Panc1 (cell line): ENCODE measurements around the gene BLM. TPM values are rescaled to one million over a fixed set of nuclear protein-coding genes. Genes with fewer than 3 reads are reported as not detected.

Source experiments
- ATAC-seq: fragments of 200-7000 bp; cut with Tn5 transposase; 2 replicates; pipeline ENCODE4 v1.9.1; 2020; ENCODE audit warnings: mild to moderate bottlenecking, moderate library complexity
- BruUV-seq: library from RNA; stranded (reverse); fragments of 400-500 nt; replicated peaks from 2 replicates; lab custom pipeline; 2021; lab: Mats Ljungman, UMichigan
- CTCF ChIA-PET: fragments of 300-600 bp; sonication (Branson Sonifier 250); formaldehyde crosslinking; loops from one replicate; lab custom pipeline; 2022; ENCODE audit warnings: antibody characterized with exemption; lab: Charles Lee
- POLR2A ChIA-PET: fragments of 300-600 bp; sonication (Branson Sonifier 250); formaldehyde crosslinking; loops from one replicate; lab custom pipeline; 2022; ENCODE audit warnings: antibody characterized with exemption; lab: Charles Lee
- DNase-seq: peaks from one replicate; pipeline ENCODE4 v3.0.0-alpha.2; 2010; ENCODE audit warnings: low read depth, low spot score
- H3K27ac ChIP-seq: 2 replicates; pipeline ENCODE4 v1.5.1; 2011; ENCODE audit warnings: mild to moderate bottlenecking, low read length, inconsistent platforms
- H3K27me3 ChIP-seq: fragments of 200-500 bp; sonication (Bioruptor generic); 2 replicates; pipeline ENCODE4 v1.6.0; 2014; ENCODE audit warnings: low read length, inconsistent platforms; ENCODE audit not compliant: control insufficient read depth, insufficient read depth
- H3K36me3 ChIP-seq: fragments of 200-500 bp; sonication (Bioruptor generic); 2 replicates; pipeline ENCODE4 v1.5.1; 2014; ENCODE audit warnings: inconsistent platforms, mild to moderate bottlenecking, low read length, moderate library complexity; ENCODE audit not compliant: control insufficient read depth, insufficient read depth
- H3K4me1 ChIP-seq: 2 replicates; pipeline ENCODE4 v1.5.1; 2011; ENCODE audit warnings: inconsistent platforms, mild to moderate bottlenecking, low read length, moderate library complexity; ENCODE audit not compliant: control insufficient read depth, insufficient read depth
- H3K4me3 ChIP-seq, 2 experiments: 2 replicates each; pipeline ENCODE4 v1.5.1; 2011 to 2012; ENCODE audit warnings: low read depth in 2 of 2, low read length in 2 of 2, mild to moderate bottlenecking in 2 of 2, inconsistent platforms in 1 of 2, moderate library complexity in 1 of 2
- H3K9me3 ChIP-seq: fragments of 200-500 bp; sonication (Bioruptor generic); 2 replicates; pipeline ENCODE4 v1.5.1; 2014; ENCODE audit warnings: low read depth, mild to moderate bottlenecking, inconsistent platforms, low read length, moderate library complexity; ENCODE audit not compliant: control insufficient read depth, insufficient read depth
- CTCF ChIP-seq: fragments of 450-650 bp; IDR thresholded peaks from 2 replicates; pipeline ENCODE4 v1.5.1; 2017; ENCODE audit warnings: mild to moderate bottlenecking
- POLR2AphosphoS5 ChIP-seq: IDR thresholded peaks from 2 replicates; pipeline ENCODE4 v1.6.1; 2012; ENCODE audit warnings: mild to moderate bottlenecking, low read depth, low read length, moderate library complexity
- REST ChIP-seq, 2 experiments: IDR thresholded peaks; 2 replicates each; pipeline ENCODE4 v1.6.1; 2011 to 2012; ENCODE audit warnings: low read depth in 2 of 2, control low read depth in 1 of 2, low read length in 1 of 2, mild to moderate bottlenecking in 1 of 2, moderate library complexity in 1 of 2; ENCODE audit not compliant: insufficient read depth in 1 of 2
- SIN3A ChIP-seq: IDR thresholded peaks from 2 replicates; pipeline ENCODE4 v1.6.1; 2012; ENCODE audit warnings: low read depth, mild to moderate bottlenecking, low read length, moderate library complexity, borderline replicate concordance; ENCODE audit not compliant: insufficient read depth
- TCF7L2 ChIP-seq: IDR thresholded peaks from 2 replicates; pipeline ENCODE4 v1.6.1; 2011; ENCODE audit warnings: mild to moderate bottlenecking, low read depth, low read length, inconsistent platforms
- in situ Hi-C: cut with HindIII; loops from 2 replicates; pipeline ENCODE4 v1.10.0; 2016; ENCODE audit warnings: low sequenced_read_pairs, low pct_unique_long_range_greater_than_20kb
- intact Hi-C: fragments of 100-400 bp; cut with micrococcal nuclease; formaldehyde crosslinking; loops from one replicate; pipeline ENCODE4 v1.10.0; 2022; ENCODE audit not compliant: unreplicated experiment
- total RNA-seq: library from RNA; stranded (reverse); gene quantifications from one replicate; pipeline ENCODE4 v1.2.1, GENCODE V29; 2021; ENCODE audit not compliant: unreplicated experiment

BLM gene
- total RNA-seq, 1 experiment from 2014 or later: 23.9 TPM

- POLR2A ChIA-PET: no interaction called here
- CTCF ChIA-PET: interaction anchor here (0.5 kb wide), 1 partner anchor 449 kb away, joined by 3 read pairs; no protein-coding TSS in a partner anchor
- intact Hi-C loops: no loop called here
- Histone ChIP-seq H3K27me3 (no peaks in the 10 kb centered on the region), H3K9me3 (no peaks in the 10 kb centered on the region), H3K4me3 (no peak overlapping the region), H3K4me1 (no peaks in the 10 kb centered on the region), H3K36me3 (no peaks in the 10 kb centered on the region), H3K27ac (no peak overlapping the region)
- ATAC-seq (no peak), DNase-seq (no peak)
- TF ChIP-seq TCF7L2: no peak
- TF ChIP-seq SIN3A: no peak
- TF ChIP-seq CTCF: no peak
- in situ Hi-C loops: no loop called here
- BruUV-seq: no TSS peak
These were observed 73.4 kb downstream of the BLM start for GRCh38 chr15:90790561-90790960.

- no TSS peak for BruUV-seq
- Histone ChIP-seq H3K9me3 (no peaks in the 10 kb centered on the region), H3K4me1 (no peaks in the 10 kb centered on the region), H3K27me3 (no peaks in the 10 kb centered on the region), H3K4me3 (no peak overlapping the region), H3K36me3 (no peaks in the 10 kb centered on the region), H3K27ac (no peak overlapping the region)
- in situ Hi-C loops: no loop called here
- intact Hi-C loops: no loop called here
- ChIA-PET CTCF (no interaction called here), POLR2A (no interaction called here)
- TF ChIP-seq REST (IDR thresholded peaks at IDR 0.05; ENCODE audit: insufficient read depth in 1 of 2, low read depth in 2 of 2, low read length in 1 of 2) (no peak), SIN3A (no peak), CTCF (no peak), POLR2AphosphoS5 (no peak), TCF7L2 (no peak)
- DNase-seq: no peak
- ATAC-seq: no peak
These were observed 77.4 kb downstream of the BLM start for GRCh38 chr15:90794538-90794937.
